Calu3 (cell line): ENCODE measurements around the gene PAF1. TPM values are rescaled to one million over a fixed set of nuclear protein-coding genes. Genes with fewer than 3 reads are reported as not detected.

Experiments
- BruUV-seq: library from RNA; stranded (reverse); fragments of 400-500 nt; replicated peaks from 2 replicates; lab custom pipeline; 2021; lab: Mats Ljungman, UMichigan
- CTCF ChIA-PET: fragments of 300-600 bp; sonication (Branson Sonifier 250); formaldehyde crosslinking; loops from one replicate; lab custom pipeline; 2022; ENCODE audit warnings: antibody characterized with exemption; lab: Charles Lee
- DNase-seq: peaks from one replicate; pipeline ENCODE4 v3.0.0; 2022
- H3K27ac Mint-ChIP-seq: one replicate; pipeline ENCODE4 v1.8.0; 2022; ENCODE audit warnings: mixed read lengths; ENCODE audit not compliant: unreplicated experiment
- H3K27me3 Mint-ChIP-seq: one replicate; pipeline ENCODE4 v1.8.0; 2022; ENCODE audit warnings: mixed read lengths; ENCODE audit not compliant: unreplicated experiment
- H3K36me3 Mint-ChIP-seq: one replicate; pipeline ENCODE4 v1.8.0; 2022; ENCODE audit warnings: mild to moderate bottlenecking, moderate library complexity, mixed read lengths; ENCODE audit not compliant: insufficient read depth, unreplicated experiment
- H3K4me1 Mint-ChIP-seq: one replicate; pipeline ENCODE4 v1.8.0; 2022; ENCODE audit warnings: mild to moderate bottlenecking, low read depth, mixed read lengths; ENCODE audit not compliant: unreplicated experiment
- H3K4me3 Mint-ChIP-seq: one replicate; pipeline ENCODE4 v1.8.0; 2022; ENCODE audit warnings: mild to moderate bottlenecking, low read depth, moderate library complexity, mixed read lengths; ENCODE audit not compliant: unreplicated experiment
- H3K9me3 Mint-ChIP-seq: one replicate; pipeline ENCODE4 v1.8.0; 2022; ENCODE audit warnings: low read depth, mixed read lengths; ENCODE audit not compliant: unreplicated experiment
- intact Hi-C: fragments of 100-400 bp; cut with micrococcal nuclease; formaldehyde crosslinking; loops from one replicate; pipeline ENCODE4 v1.10.0; 2022; ENCODE audit not compliant: unreplicated experiment
- total RNA-seq: library from RNA; stranded (reverse); gene quantifications from 2 replicates; pipeline ENCODE4 v1.2.3, GENCODE V29; 2022
- TF ChIP-seq, protein P1 (sequence below): fragments of 200-600 bp; IDR thresholded peaks from one replicate; pipeline ENCODE4 v1.8.0; 2022; ENCODE audit warnings: antibody characterized with exemption; ENCODE audit not compliant: unreplicated experiment

PAF1 gene
- total RNA-seq, 1 experiment from 2014 or later, result 64.3 TPM

DNA sequence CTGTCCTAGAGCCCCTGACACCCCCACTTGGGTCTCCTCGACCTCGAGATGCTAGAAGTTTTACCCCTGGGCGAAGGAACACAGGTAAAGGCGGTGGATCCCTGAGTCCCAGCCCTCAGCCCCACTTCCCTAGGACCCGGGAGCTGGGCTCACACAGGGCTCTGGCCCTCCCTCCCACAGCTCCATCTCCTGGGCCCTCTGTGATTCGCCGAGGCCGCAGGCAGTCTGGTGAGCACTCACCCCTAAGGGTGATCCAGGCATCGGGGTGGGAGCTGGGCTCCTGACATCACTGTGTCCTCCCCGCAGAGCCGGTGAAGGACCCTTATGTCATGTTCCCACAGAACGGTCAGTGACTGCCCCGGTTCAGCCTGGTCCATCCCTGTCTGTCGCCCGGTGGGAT is 29.9 kb upstream of the PAF1 start:
- CTCF ChIA-PET, result no interaction called here
- no peaks in the 10 kb centered on the region for H3K27me3 Mint-ChIP-seq
- intact Hi-C loops, result no loop called here
- BruUV-seq, result no TSS peak
- H3K9me3 Mint-ChIP-seq, result no peaks in the 10 kb centered on the region
- no peak overlapping the region for H3K27ac Mint-ChIP-seq
- TF ChIP-seq, protein P1, sequence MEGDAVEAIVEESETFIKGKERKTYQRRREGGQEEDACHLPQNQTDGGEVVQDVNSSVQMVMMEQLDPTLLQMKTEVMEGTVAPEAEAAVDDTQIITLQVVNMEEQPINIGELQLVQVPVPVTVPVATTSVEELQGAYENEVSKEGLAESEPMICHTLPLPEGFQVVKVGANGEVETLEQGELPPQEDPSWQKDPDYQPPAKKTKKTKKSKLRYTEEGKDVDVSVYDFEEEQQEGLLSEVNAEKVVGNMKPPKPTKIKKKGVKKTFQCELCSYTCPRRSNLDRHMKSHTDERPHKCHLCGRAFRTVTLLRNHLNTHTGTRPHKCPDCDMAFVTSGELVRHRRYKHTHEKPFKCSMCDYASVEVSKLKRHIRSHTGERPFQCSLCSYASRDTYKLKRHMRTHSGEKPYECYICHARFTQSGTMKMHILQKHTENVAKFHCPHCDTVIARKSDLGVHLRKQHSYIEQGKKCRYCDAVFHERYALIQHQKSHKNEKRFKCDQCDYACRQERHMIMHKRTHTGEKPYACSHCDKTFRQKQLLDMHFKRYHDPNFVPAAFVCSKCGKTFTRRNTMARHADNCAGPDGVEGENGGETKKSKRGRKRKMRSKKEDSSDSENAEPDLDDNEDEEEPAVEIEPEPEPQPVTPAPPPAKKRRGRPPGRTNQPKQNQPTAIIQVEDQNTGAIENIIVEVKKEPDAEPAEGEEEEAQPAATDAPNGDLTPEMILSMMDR, result no peak
- H3K4me1 Mint-ChIP-seq, result no peaks in the 10 kb centered on the region
- no peak overlapping the region for H3K4me3 Mint-ChIP-seq
- DNase-seq, result no peak
- H3K36me3 Mint-ChIP-seq, result peaks cover 54% of the 10 kb centered on the region

DNA sequence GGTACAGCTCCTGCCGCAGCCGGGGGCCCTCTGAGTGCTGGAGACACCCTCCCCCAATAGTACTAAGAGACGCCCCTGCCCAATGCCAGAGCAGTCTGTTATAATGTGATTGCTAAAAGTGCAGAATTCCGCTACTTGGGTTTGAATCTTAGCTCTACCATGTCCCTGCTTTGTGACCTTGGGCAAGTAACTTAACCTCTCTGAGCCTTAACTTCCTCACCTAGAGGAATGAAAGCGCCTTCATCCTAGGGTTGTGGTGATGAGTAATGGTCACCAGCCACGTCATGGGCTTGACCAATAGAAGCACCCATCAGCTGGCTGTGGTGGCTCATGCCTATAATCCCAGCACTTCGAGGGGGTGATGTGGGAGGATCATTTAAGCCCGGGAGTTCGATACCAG is 28.1 kb upstream of the PAF1 start:
- H3K27me3 Mint-ChIP-seq, result no peaks in the 10 kb centered on the region
- H3K9me3 Mint-ChIP-seq, result no peaks in the 10 kb centered on the region
- CTCF ChIA-PET, result no interaction called here
- no peak for DNase-seq
- peaks cover 48% of the 10 kb centered on the region for H3K36me3 Mint-ChIP-seq
- no peak overlapping the region for H3K27ac Mint-ChIP-seq
- TF ChIP-seq, protein P1, result no peak
- no TSS peak for BruUV-seq
- H3K4me3 Mint-ChIP-seq, result no peak overlapping the region
- peaks cover 7% of the 10 kb centered on the region for H3K4me1 Mint-ChIP-seq
- intact Hi-C loops, result no loop called here

DNA sequence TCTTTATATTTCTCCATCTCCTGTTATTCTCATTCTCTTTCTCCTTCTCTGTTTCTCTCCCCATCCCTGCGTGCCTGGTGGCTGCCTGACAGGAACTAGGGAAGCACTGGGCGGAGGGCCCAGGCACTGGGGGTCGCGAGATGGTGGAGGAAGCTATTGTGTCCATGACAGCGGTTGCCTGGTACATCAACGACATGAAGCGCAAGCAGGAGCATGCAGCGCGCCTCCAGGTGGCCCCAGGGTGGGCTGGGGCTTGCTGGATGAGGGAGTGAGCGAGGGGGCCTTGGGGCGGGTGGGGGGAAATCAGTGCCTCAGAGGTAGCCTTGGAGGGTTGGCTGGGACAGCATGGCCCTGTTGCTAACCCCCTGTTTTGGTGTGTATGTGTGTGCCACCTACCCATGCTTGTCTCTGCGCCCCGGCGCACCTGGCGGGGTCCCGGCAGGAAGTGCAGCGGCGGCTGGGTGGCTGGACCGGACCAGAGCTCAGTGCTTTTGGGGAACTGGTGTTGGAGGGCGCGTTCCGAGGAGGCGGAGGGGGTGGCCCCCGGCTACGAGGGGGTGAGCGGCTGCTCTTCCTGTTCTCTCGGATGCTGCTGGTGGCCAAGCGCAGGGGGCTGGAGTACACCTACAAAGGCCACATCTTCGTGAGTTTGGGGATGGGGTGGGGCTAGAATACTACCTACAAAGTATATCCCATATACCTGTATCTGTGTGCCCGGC is 26.7 kb upstream of the PAF1 start:
- Mint-ChIP-seq H3K4me3 (no peak overlapping the region), H3K36me3 (peaks cover 56% of the 10 kb centered on the region), H3K27me3 (no peaks in the 10 kb centered on the region), H3K9me3 (no peaks in the 10 kb centered on the region), H3K27ac (no peak overlapping the region), H3K4me1 (peaks cover 11% of the 10 kb centered on the region)
- intact Hi-C loops, result no loop called here
- CTCF ChIA-PET, result interaction anchor here (1.2 kb wide), 1 partner anchor 10 kb away, joined by 3 read pairs; no protein-coding TSS in a partner anchor
- TF ChIP-seq, protein P1, result no peak
- no peak for DNase-seq
- BruUV-seq, result no TSS peak

DNA sequence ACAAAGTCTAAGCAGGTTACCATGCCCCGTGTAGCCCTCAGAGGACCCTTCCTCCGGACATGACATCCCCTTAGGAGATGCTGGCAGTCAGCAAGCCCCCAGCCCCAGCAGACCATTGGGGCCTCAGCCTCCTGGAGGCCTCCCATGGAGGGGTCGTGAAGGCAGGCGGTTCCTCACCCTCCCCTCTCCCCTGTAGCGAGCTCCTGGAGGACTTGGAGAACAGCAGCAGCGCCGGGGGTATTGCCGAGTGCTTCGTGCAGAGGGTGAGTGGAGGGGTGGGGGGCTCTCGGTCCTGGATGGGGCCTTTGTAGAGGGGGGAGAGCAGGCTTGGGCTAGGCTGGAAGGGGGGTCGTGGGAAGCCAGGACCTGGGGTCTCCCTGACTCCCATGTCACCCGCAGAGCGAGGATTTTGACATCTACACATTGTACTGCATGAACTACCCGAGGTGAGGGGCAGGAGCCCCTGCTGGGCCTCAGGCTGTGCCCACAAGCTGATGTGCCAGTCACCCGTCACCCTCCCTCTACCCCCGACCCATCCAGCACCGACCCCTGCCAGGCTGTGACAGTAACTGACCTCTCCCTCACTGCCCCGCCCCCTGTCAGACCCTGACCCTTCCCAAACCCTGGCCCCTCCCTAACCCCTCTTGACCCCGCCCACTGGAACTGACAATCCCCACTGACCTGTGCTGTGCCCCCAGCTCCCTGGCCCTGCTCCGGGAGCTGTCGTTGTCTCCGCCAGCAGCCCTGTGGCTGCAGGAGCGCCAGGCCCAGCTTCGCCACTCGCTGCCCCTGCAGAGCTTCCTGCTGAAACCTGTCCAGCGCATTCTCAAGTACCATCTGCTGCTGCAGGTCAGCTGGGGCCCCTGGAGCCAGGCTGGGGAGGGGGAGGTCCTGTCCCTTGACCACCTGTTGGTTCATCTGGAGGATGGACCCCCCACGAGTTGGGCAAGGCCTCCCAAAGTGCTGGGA is 25.5 kb upstream of the PAF1 start:
- no peak for DNase-seq
- TF ChIP-seq, protein P1, result no peak
- no TSS peak for BruUV-seq
- no peaks in the 10 kb centered on the region for H3K27me3 Mint-ChIP-seq
- peaks cover 60% of the 10 kb centered on the region for H3K36me3 Mint-ChIP-seq
- intact Hi-C loops, result no loop called here
- CTCF ChIA-PET, result interaction anchor here (0.6 kb wide), 1 partner anchor 23 kb away, joined by 3 read pairs; no protein-coding TSS in a partner anchor
- H3K4me1 Mint-ChIP-seq, result peaks cover 18% of the 10 kb centered on the region
- no peak overlapping the region for H3K4me3 Mint-ChIP-seq
- no peak overlapping the region for H3K27ac Mint-ChIP-seq
- no peaks in the 10 kb centered on the region for H3K9me3 Mint-ChIP-seq
